HepG2 (cell line): ENCODE results near the gene RBM19. TPM values are rescaled to one million over a fixed set of nuclear protein-coding genes. Genes with fewer than 3 reads are reported as not detected.

Experiments
- ATF5 ChIP-seq: sonication (generic); formaldehyde crosslinking; IDR thresholded peaks from 2 replicates; pipeline ENCODE4 v1.4.0; 2020; ENCODE audit warnings: mild to moderate bottlenecking, low read depth, missing genetic modification reagents
- GFI1 ChIP-seq: sonication (generic); formaldehyde crosslinking; IDR thresholded peaks from 2 replicates; pipeline ENCODE4 v1.5.0; 2020; ENCODE audit warnings: missing genetic modification reagents, mild to moderate bottlenecking, borderline replicate concordance
- HOXA5 ChIP-seq: sonication (generic); formaldehyde crosslinking; IDR thresholded peaks from 2 replicates; pipeline ENCODE4 v1.4.0; 2020; ENCODE audit warnings: missing genetic modification reagents
- HOXA7 ChIP-seq: sonication (generic); formaldehyde crosslinking; IDR thresholded peaks from 2 replicates; pipeline ENCODE4 v1.8.1; 2022; ENCODE audit warnings: mild to moderate bottlenecking, missing genetic modification reagents, moderate library complexity
- KIAA2018 ChIP-seq: sonication (generic); formaldehyde crosslinking; IDR thresholded peaks from 2 replicates; pipeline ENCODE4 v1.5.0; 2020; ENCODE audit warnings: mild to moderate bottlenecking, missing genetic modification reagents, borderline replicate concordance
- KLF12 ChIP-seq: sonication (generic); formaldehyde crosslinking; IDR thresholded peaks from 2 replicates; pipeline ENCODE4 v1.4.0; 2020; ENCODE audit warnings: missing genetic modification reagents, borderline replicate concordance
- POGZ ChIP-seq: sonication (generic); formaldehyde crosslinking; IDR thresholded peaks from 2 replicates; pipeline ENCODE4 v1.4.0; 2020; ENCODE audit warnings: mild to moderate bottlenecking, missing genetic modification reagents
- POLR2AphosphoS5 ChIP-seq: IDR thresholded peaks from 2 replicates; pipeline ENCODE4 v1.6.1; 2012; ENCODE audit warnings: low read depth, low read length
- SRY ChIP-seq: sonication (generic); formaldehyde crosslinking; IDR thresholded peaks from 2 replicates; pipeline ENCODE4 v1.8.0; 2022; ENCODE audit warnings: mild to moderate bottlenecking, missing genetic modification reagents
- TAF15 ChIP-seq: fragments of 200-400 bp; formaldehyde crosslinking; IDR thresholded peaks from one replicate; pipeline ENCODE4 v1.6.1; 2018; ENCODE audit warnings: mild to moderate bottlenecking, low read depth, low read length; ENCODE audit not compliant: poor library complexity, severe bottlenecking
- THYN1 ChIP-seq: sonication (generic); formaldehyde crosslinking; IDR thresholded peaks from 2 replicates; pipeline ENCODE4 v1.8.1; 2023; ENCODE audit warnings: low read depth, mild to moderate bottlenecking, moderate library complexity, missing genetic modification reagents, borderline replicate concordance
- ZFP41 ChIP-seq: sonication (generic); formaldehyde crosslinking; IDR thresholded peaks from 2 replicates; pipeline ENCODE4 v1.4.0; 2020; ENCODE audit warnings: mild to moderate bottlenecking, missing genetic modification reagents, borderline replicate concordance
- ZNF30 ChIP-seq: sonication (generic); formaldehyde crosslinking; IDR thresholded peaks from 2 replicates; pipeline ENCODE4 v1.5.0; 2020; ENCODE audit warnings: mild to moderate bottlenecking, missing genetic modification reagents
- ZNF44 ChIP-seq: sonication (generic); formaldehyde crosslinking; IDR thresholded peaks from 2 replicates; pipeline ENCODE4 v1.5.1; 2020; ENCODE audit warnings: mild to moderate bottlenecking, missing genetic modification reagents
- ZNF501 ChIP-seq: sonication (generic); formaldehyde crosslinking; IDR thresholded peaks from 2 replicates; pipeline ENCODE4 v1.5.1; 2020; ENCODE audit warnings: mild to moderate bottlenecking, moderate library complexity, missing genetic modification reagents
- ZNF543 ChIP-seq: sonication (generic); formaldehyde crosslinking; IDR thresholded peaks from 2 replicates; pipeline ENCODE4 v1.4.0; 2020; ENCODE audit warnings: mild to moderate bottlenecking, missing genetic modification reagents
- ZNF567 ChIP-seq: sonication (generic); formaldehyde crosslinking; IDR thresholded peaks from 2 replicates; pipeline ENCODE4 v1.8.1; 2023; ENCODE audit warnings: mild to moderate bottlenecking, missing genetic modification reagents, borderline replicate concordance
- ZNF570 ChIP-seq: sonication (generic); formaldehyde crosslinking; IDR thresholded peaks from 2 replicates; pipeline ENCODE4 v1.4.0; 2020; ENCODE audit warnings: mild to moderate bottlenecking, missing genetic modification reagents, borderline replicate concordance
- ZNF607 ChIP-seq: sonication (generic); formaldehyde crosslinking; IDR thresholded peaks from 2 replicates; pipeline ENCODE4 v1.5.1; 2020; ENCODE audit warnings: missing genetic modification reagents, mild to moderate bottlenecking, borderline replicate concordance
- ZNF652 ChIP-seq: IDR thresholded peaks from 2 replicates; pipeline ENCODE4 v1.6.1; 2016; ENCODE audit warnings: low read depth, borderline replicate concordance
- ZNF761 ChIP-seq: sonication (generic); formaldehyde crosslinking; conservative IDR thresholded peaks from 2 replicates; pipeline ENCODE4 v1.4.0; 2020; ENCODE audit warnings: mild to moderate bottlenecking, missing genetic modification reagents
- ZNF780A ChIP-seq: sonication (generic); formaldehyde crosslinking; IDR thresholded peaks from 2 replicates; pipeline ENCODE4 v1.8.0; 2022; ENCODE audit warnings: mild to moderate bottlenecking, missing genetic modification reagents, moderate library complexity
- polyA plus RNA-seq, 8 experiments: library from polyadenylated mRNA; depleted of rRNA in 3 of 8; stranded (reverse) in 7 of 8; unstranded in 1 of 8; fragments of >200 nt; fragmentation: Illumina TruSeq in 4 of 8; extraction: Trizol in 4 of 8; gene quantifications; 2 replicates each; pipeline versions ENCODE4 v1.2.1 to v1.2.3, GENCODE V29; 2011 to 2016; ENCODE audit warnings: low read depth in 4 of 8, missing spikeins in 1 of 8, mixed read lengths in 1 of 8; ENCODE audit not compliant: insufficient read depth in 1 of 8
- total RNA-seq, 5 experiments: library from RNA; depleted of rRNA; stranded (reverse); fragments of >200 nt; fragmentation: Illumina TruSeq; extraction: Trizol; gene quantifications; 2 replicates each; pipeline ENCODE4 v1.2.3, GENCODE V29; 2016; ENCODE audit warnings: low read depth in 1 of 5

Gene RBM19
- total and polyA plus RNA-seq, 2 of the 13 experiments (the other 11 are each of a cell fraction or from before 2014, with no cell fraction given): 19.3 to 32.2 TPM

GRCh38 chr12:113965951-113966797 is at the start of gene RBM19 (continued):
- TF ChIP-seq KIAA2018 (CRISPR knock-in tag): no peak
- TF ChIP-seq ZNF780A: no peak
- TF ChIP-seq KLF12 (CRISPR knock-in tag): no peak
- 0 out of 2 replicates have a peak, but pooled peaks have one; percentile 33 for TF ChIP-seq SRY
- TF ChIP-seq HOXA5 (CRISPR knock-in tag): peak; percentile 48; the same call in 1 of the 2 replicates
- TF ChIP-seq ZFP41 (CRISPR knock-in tag): no peak
- no peak for TF ChIP-seq ZNF652
- peak; percentile 85 for TF ChIP-seq POLR2AphosphoS5
- TF ChIP-seq ZNF607 (CRISPR knock-in tag): no peak
- no peak for TF ChIP-seq ZNF570 (CRISPR knock-in tag)
- TF ChIP-seq GFI1 (CRISPR knock-in tag): no peak
- no peak for TF ChIP-seq THYN1 (CRISPR knock-in tag)
- TF ChIP-seq HOXA7: no peak
- no peak for TF ChIP-seq ZNF567 (CRISPR knock-in tag)
- no peak for TF ChIP-seq ZNF543
- no peak for TF ChIP-seq ZNF30 (CRISPR knock-in tag)
- no peak for TF ChIP-seq ATF5
- TF ChIP-seq ZNF501 (CRISPR knock-in tag): peak; percentile 34; the same call in 1 of the 2 replicates
- TF ChIP-seq ZNF761 (CRISPR knock-in tag): no peak
- TF ChIP-seq POGZ (CRISPR knock-in tag): peak; percentile 63; the same call in 1 of the 2 replicates
- peak; percentile 92; the same call in 1 of the 2 replicates for TF ChIP-seq ZNF44 (CRISPR knock-in tag)
- no peak for TF ChIP-seq TAF15
